NT2/D1 (cell line): ENCODE measurements around the gene KLF15.

Experiments
- DNase-seq: peaks from one replicate; pipeline ENCODE4 v3.0.0-alpha.2; 2011; ENCODE audit warnings: low read depth, low spot score
- H3K27me3 ChIP-seq: 2 replicates; pipeline ENCODE4 v1.6.0; 2011; ENCODE audit warnings: mild to moderate bottlenecking; ENCODE audit not compliant: insufficient read length, insufficient read depth
- H3K36me3 ChIP-seq: 2 replicates; pipeline ENCODE4 v1.6.1; 2011; ENCODE audit warnings: mild to moderate bottlenecking, low read length, mixed read lengths; ENCODE audit not compliant: insufficient read depth, insufficient read length
- H3K4me1 ChIP-seq: 2 replicates; pipeline ENCODE4 v1.5.1; 2011; ENCODE audit not compliant: insufficient read depth, insufficient read length
- H3K4me3 ChIP-seq: 2 replicates; pipeline ENCODE4 v1.5.1; 2011; ENCODE audit warnings: low read depth; ENCODE audit not compliant: insufficient read length
- H3K9ac ChIP-seq: 2 replicates; pipeline ENCODE4 v1.6.0; 2011; ENCODE audit warnings: low read depth; ENCODE audit not compliant: insufficient read length
- H3K9me3 ChIP-seq: 2 replicates; pipeline ENCODE4 v1.5.1; 2011; ENCODE audit warnings: mild to moderate bottlenecking, low read length; ENCODE audit not compliant: insufficient read depth
- SUZ12 ChIP-seq: IDR thresholded peaks from 2 replicates; pipeline ENCODE4 v1.6.1; 2011; ENCODE audit not compliant: insufficient read length, insufficient read depth; ENCODE audit errors: extremely low read depth
- YY1 ChIP-seq: IDR thresholded peaks from 2 replicates; pipeline ENCODE4 v1.6.1; 2011; ENCODE audit not compliant: insufficient read length, insufficient read depth
- ZNF274 ChIP-seq: IDR thresholded peaks from 2 replicates; pipeline ENCODE4 v1.6.1; 2011; ENCODE audit warnings: mild to moderate bottlenecking, low read depth, low read length

The KLF15 gene

GRCh38 chr3:126322181-126322967 is 34.8 kb downstream of the KLF15 start:
- DNase-seq: no peak
- H3K9me3 ChIP-seq: peaks cover 11% of the 10 kb centered on the region; the same call in 1 of the 2 replicates

GRCh38 chr3:126321490-126321889 is 35.7 kb downstream of the KLF15 start:
- Histone ChIP-seq H3K36me3 (no peaks in the 10 kb centered on the region), H3K9ac (no peak overlapping the region), H3K9me3 (peaks cover 4% of the 10 kb centered on the region; the same call in 1 of the 2 replicates), H3K27me3 (no peaks in the 10 kb centered on the region), H3K4me1 (no peaks in the 10 kb centered on the region), H3K4me3 (no peak overlapping the region)
- DNase-seq: no peak
- TF ChIP-seq ZNF274 (no peak), SUZ12 (no peak), YY1 (no peak)

More at GRCh38 chr3:126322181-126322967, 34.8 kb downstream of the KLF15 start:
- Histone ChIP-seq H3K9ac (no peak overlapping the region), H3K36me3 (no peaks in the 10 kb centered on the region), H3K27me3 (no peaks in the 10 kb centered on the region), H3K4me1 (no peaks in the 10 kb centered on the region), H3K4me3 (no peak overlapping the region)
- TF ChIP-seq YY1 (no peak), SUZ12 (no peak), ZNF274 (no peak)

GRCh38 chr3:126320517-126321293 is 36.5 kb downstream of the KLF15 start:
- Histone ChIP-seq H3K4me3 (no peak overlapping the region), H3K9me3 (no peaks in the 10 kb centered on the region), H3K36me3 (no peaks in the 10 kb centered on the region), H3K27me3 (no peaks in the 10 kb centered on the region), H3K4me1 (peaks cover 4% of the 10 kb centered on the region), H3K9ac (no peak overlapping the region)
- TF ChIP-seq YY1: no peak
- no peak for TF ChIP-seq SUZ12
- no peak for TF ChIP-seq ZNF274
- DNase-seq: no peak

GRCh38 chr3:126319701-126320295 is 37.4 kb downstream of the KLF15 start:
- Histone ChIP-seq H3K9ac (no peak overlapping the region), H3K9me3 (no peaks in the 10 kb centered on the region), H3K36me3 (no peaks in the 10 kb centered on the region), H3K4me3 (no peak overlapping the region), H3K4me1 (peaks cover 6% of the 10 kb centered on the region), H3K27me3 (no peaks in the 10 kb centered on the region)
- TF ChIP-seq ZNF274 (no peak), YY1 (no peak), SUZ12 (no peak)
- DNase-seq: no peak

GRCh38 chr3:126317029-126317996 is 39.9 kb downstream of the KLF15 start:
- H3K9ac ChIP-seq: no peak overlapping the region
- no peaks in the 10 kb centered on the region for H3K27me3 ChIP-seq
- no peak for TF ChIP-seq ZNF274
- no peak for TF ChIP-seq YY1
- TF ChIP-seq SUZ12: no peak
- no peaks in the 10 kb centered on the region for H3K36me3 ChIP-seq
- peaks cover 3% of the 10 kb centered on the region; the same call in 1 of the 2 replicates for H3K9me3 ChIP-seq
- no peak for DNase-seq
- no peak overlapping the region for H3K4me3 ChIP-seq
- H3K4me1 ChIP-seq: peaks cover 6% of the 10 kb centered on the region

- Histone ChIP-seq H3K9ac (no peak overlapping the region), H3K4me1 (peaks cover 6% of the 10 kb centered on the region), H3K27me3 (no peaks in the 10 kb centered on the region), H3K4me3 (no peak overlapping the region), H3K36me3 (no peaks in the 10 kb centered on the region), H3K9me3 (peaks cover 3% of the 10 kb centered on the region; the same call in 1 of the 2 replicates)
- no peak for DNase-seq
- TF ChIP-seq SUZ12 (no peak), ZNF274 (no peak), YY1 (no peak)
Observed at GRCh38 chr3:126316501-126316939, 40.7 kb downstream of the KLF15 start.
